NCI-H526 (cell line): ENCODE results near the gene ZNF3.
A peak's percentile ranks its signal among the peaks of the same experiment; 100 is the strongest.

ENCODE experiments used
- DNase-seq, 2 experiments: peaks; one replicate each; lab custom pipeline; 2025; lab: John Stamatoyannopoulos, UW

ZNF3 gene

DNA sequence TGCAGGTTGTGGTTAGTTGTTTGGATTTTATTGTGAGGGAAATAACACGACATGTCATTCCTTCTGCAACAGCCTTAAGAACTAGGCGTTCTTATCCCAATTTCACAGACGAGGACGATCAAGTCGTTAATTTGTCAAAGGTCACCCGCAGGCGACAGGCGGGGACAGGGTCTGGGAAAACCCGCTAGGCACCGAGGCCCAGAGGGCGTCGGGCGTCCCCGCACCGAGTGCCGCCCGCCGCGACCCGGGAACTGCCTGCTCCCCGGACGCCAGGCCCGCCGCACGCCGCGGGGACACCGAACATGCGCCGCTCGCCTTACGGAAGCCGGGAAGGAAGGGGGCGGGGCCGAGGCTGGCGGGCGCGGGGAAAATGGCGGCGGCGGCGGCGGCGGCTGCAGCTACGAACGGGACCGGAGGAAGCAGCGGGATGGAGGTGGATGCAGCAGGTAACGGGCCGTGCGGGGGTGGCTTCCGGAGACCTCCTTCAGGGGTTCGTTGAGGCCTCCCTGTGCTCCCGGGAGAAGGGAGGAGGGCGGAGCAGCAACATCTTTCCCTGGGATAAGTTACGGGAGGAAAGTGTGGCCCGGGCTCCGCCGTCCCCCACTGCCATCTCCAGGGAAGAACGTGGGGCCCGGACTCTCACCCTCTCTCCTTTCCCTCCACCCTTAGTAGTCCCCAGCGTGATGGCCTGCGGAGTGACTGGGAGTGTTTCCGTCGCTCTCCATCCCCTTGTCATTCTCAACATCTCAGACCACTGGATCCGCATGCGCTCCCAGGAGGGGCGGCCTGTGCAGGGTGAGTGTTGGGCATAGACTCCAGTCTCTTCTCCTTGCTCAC, 7.3 kb upstream of the ZNF3 start, which contains the start of gene COPS6:
TSS of gene COPS6 (plus strand) at position 349 of the 837 bp plus-strand sequence. CDS start at position 371, 22 bp downstream.
- DNase-seq = peak; percentile 45 to 91

- no peak for DNase-seq
These were observed 6.6 kb upstream of the ZNF3 start for GRCh38 chr7:100088095-100088620.

DNA sequence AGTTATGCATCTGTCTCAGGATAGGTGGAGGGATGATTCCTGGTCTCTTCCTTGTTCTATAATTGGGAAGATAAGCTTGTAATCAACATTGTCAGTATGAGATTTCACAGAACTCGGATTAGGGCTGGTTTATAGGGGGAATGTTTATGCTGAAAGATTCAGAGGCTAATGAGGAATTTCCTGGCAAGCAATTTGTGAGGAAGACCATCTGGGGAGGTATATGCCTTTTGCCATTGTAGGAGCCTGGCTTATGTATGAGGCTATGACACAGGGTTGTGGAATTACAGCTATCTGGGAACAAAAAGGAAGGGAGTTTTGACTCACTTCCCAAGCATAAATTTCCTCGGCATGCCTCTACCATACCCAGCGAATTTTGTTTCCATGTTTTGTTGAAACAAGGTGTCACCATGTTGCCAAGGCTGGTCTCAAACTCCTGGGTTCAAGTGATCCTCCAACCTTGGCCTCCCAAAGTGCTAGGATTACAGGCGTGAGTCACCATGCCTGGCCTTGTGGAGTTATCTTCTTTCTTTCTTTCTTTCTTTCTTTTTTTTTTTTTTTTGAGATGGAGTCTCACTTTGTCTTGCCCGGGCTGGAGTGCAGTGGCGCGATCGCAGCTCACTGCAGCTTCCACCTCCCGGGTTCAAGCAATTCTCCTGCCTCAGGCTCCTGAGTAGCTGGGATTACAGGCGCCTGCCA, 5.7 kb upstream of the ZNF3 start:
- no peak for DNase-seq

DNA sequence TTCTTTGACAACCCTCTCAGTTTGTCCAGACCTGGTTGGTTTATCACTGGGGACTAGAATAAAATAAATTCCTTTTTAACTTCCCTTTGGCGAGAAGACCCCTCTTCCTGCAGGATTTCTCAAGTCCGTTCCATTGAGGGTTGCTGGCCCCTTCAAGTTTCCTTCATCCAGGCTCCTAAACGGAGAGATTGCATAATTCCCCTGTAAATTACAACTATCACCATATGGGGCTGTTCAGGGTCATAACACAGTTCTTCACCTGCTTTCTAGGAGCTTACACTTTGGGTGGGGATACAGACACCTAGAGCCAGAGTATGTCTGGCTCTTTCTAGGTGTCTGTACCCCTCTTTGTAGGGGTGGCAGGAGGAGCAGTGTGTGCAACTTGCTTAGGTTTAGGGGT, 4.0 kb upstream of the ZNF3 start:
- DNase-seq = no peak

GRCh38 chr7:100082978-100083377, 1.5 kb upstream of the ZNF3 start:
- no peak for DNase-seq

DNA sequence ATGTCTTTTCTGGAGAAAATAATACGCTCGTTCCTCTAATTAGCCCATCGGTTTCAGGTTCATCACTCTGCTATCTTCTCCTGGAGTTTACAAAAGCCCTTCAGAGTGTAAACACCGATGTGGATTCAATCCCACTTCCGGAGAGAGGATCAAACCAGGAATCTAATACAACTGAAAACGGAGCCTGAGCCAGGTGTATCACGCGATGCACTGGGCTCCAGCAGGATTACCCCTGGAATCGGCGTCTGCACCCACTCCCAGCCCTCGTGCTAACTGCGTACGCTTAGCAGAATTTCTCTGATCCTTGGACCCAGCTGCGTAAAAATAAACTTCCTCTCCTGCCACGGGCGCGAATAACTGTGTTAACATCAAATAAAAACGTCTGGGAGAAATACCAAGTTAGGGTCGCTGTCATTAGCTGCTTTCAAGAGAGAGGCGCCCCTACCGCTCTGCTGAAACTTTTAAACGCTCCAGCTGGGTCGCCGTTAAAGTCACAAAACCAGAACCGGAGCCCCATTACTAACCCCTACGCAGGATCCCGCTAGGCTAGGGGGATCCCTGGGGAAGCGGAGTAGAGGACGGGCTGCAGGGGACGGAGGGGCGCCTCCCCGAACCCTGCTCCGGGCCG, 502 bp downstream of the ZNF3 start:
- DNase-seq = peak; percentile 16 to 43

DNA sequence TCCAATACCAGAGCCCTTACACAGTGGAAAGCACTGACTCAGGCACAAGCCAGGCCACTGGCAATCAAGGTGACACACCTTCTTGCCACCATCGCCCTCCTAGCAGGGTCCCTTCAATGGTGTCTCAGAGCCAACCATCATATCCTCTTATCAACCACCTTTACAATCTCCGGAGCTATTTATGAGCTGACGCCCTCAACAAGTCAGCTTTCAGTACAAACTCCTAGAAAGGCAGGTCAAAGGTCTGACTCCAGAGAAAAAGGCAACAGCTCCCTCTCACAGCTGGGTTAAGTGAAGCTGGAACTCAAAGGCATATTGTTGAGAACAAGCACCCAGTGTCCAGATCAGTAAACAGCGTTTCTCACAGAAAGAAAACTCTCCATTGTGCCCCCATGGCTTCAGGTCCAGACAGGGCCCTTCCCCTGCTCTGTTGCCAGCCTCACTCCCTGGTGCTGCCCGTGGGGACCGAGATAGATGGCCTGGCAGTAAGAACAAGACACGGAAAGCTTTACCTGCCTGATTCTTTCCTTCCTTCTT, 2.4 kb downstream of the ZNF3 start:
- no peak for DNase-seq

DNA sequence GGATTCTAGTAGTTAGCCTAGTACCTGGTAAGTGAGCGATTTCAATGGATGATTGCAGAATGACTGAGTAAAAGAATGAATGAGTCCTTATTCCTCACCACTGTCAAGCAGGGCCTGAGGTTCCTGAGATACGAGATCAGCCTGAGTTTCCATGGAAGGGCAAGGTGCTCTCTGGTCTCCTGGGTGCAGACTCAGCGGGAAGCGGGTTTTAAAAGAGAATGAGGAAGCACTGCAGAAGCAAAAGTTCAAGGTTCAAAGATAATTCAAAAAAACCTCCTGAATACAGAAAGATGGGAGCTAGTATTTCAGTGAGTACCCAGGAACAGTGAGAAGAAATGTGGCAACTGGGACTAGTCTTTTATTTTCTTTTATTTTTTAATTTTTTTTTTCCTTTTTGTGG, 4.3 kb downstream of the ZNF3 start:
- DNase-seq = no peak

DNA sequence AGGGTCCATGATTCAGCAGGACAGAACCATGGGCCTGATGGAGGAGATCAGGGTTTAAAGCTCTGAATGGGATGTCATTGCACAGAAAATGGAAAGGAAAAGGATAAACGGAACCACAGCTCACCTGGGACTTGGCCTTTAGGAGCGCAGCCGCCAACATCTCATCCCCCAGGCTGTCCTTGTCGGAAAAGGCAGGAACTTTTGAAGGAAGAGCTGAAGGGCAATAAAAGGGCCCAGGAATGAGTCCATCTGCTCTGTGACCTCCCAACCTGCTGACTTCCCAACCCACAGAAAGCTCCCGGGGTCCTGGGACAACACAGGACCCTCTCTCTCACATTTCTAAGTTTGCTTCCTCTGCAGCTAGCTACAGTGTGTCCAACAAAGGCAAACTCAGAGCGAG, 6.1 kb downstream of the ZNF3 start:
- no peak for DNase-seq

DNA sequence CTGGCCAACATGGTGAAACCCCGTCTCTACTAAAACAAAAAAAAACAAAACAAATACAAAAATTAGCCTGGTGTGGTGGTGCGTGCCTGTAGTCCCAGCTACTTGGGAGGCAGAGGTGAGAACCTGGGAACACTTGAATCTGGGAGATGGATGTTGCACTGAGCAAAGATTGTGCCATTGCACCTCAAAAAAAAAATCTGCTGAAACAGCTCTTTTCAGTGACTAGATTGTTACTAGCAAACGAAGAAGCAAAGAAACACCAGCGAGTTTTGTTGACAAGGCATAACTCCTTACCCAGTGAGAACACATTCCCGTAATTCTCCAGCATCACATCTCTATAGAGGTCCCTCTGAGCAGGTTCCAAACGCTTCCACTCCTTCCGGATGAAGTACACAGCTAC, 6.7 kb downstream of the ZNF3 start:
- DNase-seq = no peak

DNA sequence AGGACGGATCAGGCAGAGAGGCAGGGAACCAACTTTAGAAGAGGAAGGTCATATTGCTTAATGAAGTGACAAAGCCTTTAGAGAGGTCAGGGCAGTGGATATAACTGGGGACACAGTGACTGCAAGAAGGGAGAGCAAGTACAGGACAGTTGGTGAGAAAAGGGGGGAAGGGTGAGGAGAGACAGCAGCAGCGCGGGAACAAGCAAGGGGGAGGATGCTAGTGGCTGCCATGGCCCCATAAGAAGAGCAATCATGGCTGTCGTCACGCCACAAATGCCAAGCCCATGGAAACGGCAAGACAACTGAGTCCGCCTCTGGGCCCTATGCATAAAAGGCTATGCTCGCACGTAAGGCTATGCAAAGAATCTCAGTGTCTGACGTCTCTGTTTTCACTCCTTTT, 9.1 kb downstream of the ZNF3 start:
- DNase-seq = no peak

GRCh38 chr7:100071018-100071723, 10.4 kb downstream of the ZNF3 start:
- no peak for DNase-seq

DNA sequence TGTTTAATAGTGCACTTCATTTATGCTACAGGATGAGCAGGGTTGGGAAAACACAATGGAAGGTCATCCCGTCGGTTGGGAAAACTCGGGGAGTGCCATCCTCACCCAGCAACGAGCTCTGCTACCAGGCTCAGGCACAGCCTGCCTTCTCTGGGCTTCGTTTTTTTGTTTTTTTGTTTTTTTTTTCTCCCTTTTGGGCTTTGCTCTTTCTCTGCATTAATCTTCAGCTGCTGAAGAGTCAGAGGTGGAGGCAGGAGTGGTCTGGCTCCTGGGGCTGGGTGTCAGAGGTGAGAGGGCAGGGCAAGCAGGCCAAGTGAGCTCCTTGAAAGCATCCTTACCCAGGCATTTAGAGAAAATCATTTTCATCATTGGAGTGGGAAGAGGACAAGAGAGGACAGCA, 11.5 kb downstream of the ZNF3 start:
- no peak for DNase-seq

DNA sequence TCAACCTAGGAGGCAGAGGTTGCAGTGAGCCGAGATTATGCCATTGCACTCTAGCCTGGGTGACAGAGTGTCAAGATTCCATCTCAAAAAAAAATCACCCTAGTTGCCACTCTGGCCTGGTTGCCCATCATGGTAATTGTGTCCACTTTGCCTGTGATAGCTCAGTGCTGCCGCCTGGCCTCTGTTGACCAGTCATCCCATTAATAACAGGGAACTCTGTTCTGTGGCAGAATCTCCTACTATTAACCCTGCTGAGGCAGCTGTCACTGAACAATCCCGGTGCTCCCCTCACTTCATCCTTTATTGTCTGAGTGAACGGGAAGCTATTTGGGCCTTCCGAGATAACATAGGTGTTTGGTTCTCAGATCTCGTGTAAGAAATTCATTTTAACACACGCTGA, 14.6 kb downstream of the ZNF3 start:
- no peak for DNase-seq

DNA sequence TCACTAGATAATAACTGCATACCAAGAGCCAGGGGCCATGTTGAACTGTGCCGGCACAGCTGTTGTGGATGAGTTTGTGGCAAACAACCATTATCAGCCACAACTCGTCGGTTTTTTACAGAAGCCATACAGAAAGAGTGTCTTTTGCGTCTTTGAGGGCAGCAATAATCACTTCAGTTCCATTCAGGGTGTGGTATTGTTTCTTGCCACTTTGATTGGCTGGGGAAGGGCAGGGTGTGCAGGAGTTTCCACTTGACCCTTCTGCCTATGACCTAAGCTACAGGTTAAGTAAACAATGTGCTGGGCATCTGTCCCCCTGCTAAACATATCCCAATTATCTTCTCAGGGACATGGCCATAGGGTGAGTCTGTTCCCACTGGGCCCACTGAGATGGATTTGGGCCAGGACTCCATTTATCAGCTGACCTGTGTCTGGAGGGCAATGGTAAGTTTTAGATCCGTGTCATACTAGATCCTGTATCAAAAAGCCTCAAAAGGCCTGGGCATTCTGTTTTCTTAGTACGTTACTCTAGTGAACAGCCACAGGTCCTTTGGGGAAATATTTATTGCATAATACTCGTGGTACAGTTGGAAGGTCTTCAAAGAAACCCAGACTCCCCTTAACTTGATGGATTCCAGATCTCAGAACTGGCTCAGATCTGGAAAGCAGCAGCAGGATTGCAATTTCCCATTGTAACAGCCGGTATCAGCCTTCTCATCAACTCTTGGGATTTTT, 15.9 kb downstream of the ZNF3 start:
- no peak for DNase-seq

DNA sequence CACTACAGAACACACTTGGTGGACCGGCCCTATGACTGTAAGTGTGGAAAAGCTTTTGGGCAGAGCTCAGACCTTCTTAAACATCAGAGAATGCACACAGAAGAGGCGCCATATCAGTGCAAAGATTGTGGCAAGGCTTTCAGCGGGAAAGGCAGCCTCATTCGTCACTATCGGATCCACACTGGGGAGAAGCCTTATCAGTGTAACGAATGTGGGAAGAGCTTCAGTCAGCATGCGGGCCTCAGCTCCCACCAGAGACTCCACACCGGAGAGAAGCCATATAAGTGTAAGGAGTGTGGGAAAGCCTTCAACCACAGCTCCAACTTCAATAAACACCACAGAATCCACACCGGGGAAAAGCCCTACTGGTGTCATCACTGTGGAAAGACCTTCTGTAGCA, 17.4 kb downstream of the ZNF3 start:
- no peak for DNase-seq

DNA sequence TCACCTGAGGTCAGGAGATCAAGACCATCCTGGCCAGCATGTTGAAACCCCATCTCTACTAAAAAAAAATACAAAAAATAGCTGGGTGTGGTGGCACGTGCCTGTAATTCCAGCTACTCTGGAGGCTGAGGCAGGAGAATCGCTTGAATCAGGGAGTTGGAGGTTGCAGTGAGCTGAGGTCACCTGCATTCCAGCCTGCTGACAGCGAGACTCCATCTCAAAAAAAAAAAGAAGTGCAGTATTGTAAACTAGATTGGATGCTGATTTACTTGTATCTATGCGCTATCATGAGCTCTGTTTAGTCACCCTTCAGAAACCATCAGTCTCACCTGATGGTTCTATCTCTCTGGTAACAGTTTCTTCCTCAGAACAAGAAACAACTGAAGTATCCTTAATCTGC, 18.1 kb downstream of the ZNF3 start:
- no peak for DNase-seq

GRCh38 chr7:100061518-100062193, 19.9 kb downstream of the ZNF3 start:
- no peak for DNase-seq

DNA sequence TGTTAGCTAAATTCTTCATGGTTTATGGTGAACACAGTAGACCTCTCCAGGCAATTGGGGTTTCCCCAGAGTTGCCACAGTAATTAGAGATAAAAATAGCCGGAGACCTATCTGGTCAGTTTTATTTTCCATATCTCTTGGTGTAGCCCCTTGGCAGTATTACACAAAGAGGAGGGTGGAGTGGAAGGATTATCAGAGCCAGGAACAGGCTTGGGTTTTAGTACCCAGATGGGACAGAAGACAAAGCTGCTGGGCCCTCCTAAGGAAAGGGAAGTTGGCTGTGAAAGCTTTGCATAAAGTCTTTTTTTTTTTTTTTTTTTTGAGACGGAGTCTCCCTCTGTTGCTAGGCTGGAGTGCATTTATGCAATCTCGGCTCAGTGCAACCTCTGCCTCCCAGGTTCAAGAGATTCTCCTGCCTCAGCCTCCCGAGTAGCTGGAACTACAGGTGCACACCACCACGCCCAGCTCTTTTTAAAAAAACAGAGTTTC, 22.2 kb downstream of the ZNF3 start:
- DNase-seq = no peak

DNA sequence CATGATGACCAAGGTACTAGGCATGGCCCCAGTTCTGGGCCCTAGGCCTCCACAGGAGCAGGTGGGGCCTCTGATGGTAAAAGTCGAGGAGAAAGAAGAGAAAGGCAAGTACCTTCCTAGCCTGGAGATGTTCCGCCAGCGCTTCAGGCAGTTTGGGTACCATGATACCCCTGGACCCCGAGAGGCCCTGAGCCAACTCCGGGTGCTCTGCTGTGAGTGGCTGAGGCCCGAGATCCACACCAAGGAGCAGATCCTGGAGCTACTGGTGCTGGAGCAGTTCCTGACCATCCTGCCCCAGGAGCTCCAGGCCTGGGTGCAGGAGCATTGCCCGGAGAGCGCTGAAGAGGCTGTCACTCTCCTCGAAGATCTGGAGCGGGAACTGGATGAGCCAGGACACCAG, 24.5 kb downstream of the ZNF3 start:
- DNase-seq = no peak
